Coronary artery (tissue), 2 donors: ENCODE results near the gene POLR2I.

Experiments
- DNase-seq: peaks from one replicate; pipeline ENCODE4 v3.0.0-alpha.2; 2017; ENCODE audit warnings: low spot score
- H3K27ac ChIP-seq, 2 donors: fragments of 200-600 bp; sonication (generic); one replicate each; pipeline ENCODE4 v1.5.1; 2016 to 2019
- H3K4me3 ChIP-seq: fragments of 200-600 bp; sonication (generic); 2 replicates; pipeline ENCODE4 v1.5.1; 2016; ENCODE audit warnings: mild to moderate bottlenecking, moderate library complexity
- CTCF ChIP-seq: fragments of 200-600 bp; sonication (generic); IDR thresholded peaks from one replicate; pipeline ENCODE4 v1.5.1; 2019; ENCODE audit warnings: antibody characterized with exemption

Gene POLR2I

DNA sequence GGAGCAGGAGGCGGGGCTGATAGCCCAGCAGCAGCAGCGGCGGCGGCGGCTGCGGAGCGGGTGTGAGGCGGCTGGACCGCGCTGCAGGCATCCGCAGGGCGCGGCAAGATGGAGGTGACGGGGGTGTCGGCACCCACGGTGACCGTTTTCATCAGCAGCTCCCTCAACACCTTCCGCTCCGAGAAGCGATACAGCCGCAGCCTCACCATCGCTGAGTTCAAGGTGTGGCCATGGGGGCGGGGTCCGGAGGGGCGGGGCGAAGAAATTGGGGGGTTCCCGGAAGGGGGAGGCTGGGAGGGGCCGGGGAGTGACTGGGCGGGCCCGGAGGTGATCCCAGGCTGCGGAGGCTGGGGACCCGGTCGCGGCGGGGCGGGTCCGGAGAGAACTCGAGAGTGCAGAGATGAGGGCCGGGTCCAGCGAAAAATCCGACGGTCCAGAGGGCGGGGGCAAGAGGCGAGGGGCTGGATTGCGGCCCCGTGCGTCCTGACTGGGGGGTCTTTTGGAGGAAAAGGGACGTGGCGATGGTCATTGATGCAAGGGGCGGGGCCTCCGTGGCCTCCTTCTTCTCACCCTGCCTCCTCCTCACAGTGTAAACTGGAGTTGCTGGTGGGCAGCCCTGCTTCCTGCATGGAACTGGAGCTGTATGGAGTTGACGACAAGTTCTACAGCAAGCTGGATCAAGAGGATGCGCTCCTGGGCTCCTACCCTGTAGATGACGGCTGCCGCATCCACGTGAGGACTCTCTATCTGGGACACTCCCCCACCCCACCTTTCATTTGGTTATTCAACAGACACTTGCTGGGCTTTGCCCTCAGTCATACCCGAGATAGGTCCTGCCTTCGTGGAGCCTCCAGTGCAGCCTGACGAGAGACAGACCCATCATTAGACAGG lies 1.0 kb upstream of the POLR2I start, which contains the start of gene TBCB:
Gene TBCB, plus strand, starts transcription at position 16 of the 891 bp plus-strand sequence. Its CDS starts 93 bp downstream, at position 109.
- peak within 1 kb of the TSS; percentile 85 for H3K4me3 ChIP-seq
- peak; percentile 90 for DNase-seq
- H3K27ac ChIP-seq: peak within 1 kb of the TSS; percentile 78 to 95
- TF ChIP-seq CTCF: no peak

- Histone ChIP-seq H3K27ac (peak overlapping the region; percentile 78 to 95), H3K4me3 (peak overlapping the region; percentile 85)
- no peak for TF ChIP-seq CTCF
- DNase-seq: peak; percentile 77
These were observed 568 bp downstream of the POLR2I start for GRCh38 chr19:36113894-36114720.

DNA sequence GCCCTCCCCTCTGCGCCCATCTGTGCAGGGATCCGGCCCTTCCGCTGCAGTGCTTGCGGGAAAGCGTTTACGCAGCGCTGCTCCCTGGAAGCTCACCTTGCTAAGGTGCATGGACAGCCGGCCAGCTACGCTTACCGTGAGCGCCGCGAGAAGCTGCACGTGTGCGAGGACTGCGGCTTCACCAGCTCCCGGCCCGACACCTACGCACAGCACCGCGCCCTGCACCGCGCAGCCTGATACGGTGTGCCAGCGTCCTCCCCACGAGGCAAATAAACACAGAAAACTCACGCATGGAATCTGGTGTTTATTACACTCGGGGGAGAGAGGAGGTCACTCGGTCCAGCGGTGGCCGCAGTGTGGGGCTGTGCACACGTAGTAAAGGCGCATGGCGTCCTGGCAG lies 1.2 kb downstream of the POLR2I start:
- Histone ChIP-seq H3K27ac (peak overlapping the region in 1 of 2 donors; percentile 95), H3K4me3 (peak overlapping the region; percentile 85)
- DNase-seq: no peak
- no peak for TF ChIP-seq CTCF

DNA sequence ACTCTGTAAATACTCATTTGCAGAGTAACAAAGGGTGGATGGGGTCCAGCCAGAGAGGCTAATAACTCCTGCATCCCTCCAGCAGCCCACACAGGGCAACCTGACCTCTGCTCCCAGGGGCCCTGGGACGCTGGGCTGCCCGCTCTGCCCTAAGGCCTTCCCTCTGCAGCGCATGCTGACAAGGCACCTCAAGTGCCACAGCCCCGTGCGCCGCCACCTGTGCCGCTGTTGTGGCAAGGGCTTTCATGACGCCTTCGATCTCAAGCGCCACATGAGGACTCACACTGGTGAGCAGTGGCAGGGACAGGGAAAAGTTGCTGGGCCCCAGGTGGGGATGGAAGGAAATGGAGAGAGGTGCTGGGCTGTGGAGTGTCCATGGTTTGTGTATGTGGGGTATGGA lies 2.0 kb downstream of the POLR2I start:
- Histone ChIP-seq H3K4me3 (no peak overlapping the region), H3K27ac (no peak overlapping the region)
- no peak for DNase-seq
- TF ChIP-seq CTCF: no peak

DNA sequence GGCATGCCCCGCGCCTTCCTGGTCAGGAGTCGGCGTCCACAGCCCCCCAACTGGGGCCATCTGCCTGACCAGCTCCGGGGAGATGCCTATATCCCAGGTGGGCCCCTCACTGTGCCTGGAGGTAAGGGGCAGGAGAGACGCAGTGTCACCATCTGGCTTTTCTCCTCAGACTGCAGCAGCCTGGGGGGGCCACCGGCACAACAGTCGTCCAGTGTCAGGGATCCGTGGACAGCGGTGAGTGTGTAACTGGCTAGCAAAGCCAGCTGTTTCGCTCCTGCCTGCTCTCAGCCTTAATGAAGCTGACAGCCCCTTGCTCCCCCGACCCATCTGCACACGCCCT lies 3.5 kb downstream of the POLR2I start:
- no peak for TF ChIP-seq CTCF

GRCh38 chr19:36110487-36111199 lies 4.0 kb downstream of the POLR2I start, which contains the start of gene OVOL3:
Gene OVOL3 (plus strand): TSS chr19:36111143. CDS start chr19:36111203, 60 bp downstream.
- Histone ChIP-seq H3K27ac (no peak within 1 kb of the TSS), H3K4me3 (no peak within 1 kb of the TSS)
- no peak for TF ChIP-seq CTCF
- no peak for DNase-seq

More for the DNA sequence above, 3.5 kb downstream of the POLR2I start:
- Histone ChIP-seq H3K4me3 (no peak overlapping the region), H3K27ac (no peak overlapping the region)
- no peak for DNase-seq
